Inflammatory macrophage (primary cell): Measurements from ENCODE around the gene PAWR.
"Not testable (repeated sequence)": the region's sequence is repeated elsewhere in the genome, so short reads cannot be mapped to it uniquely, and the experiment has no call there.

Experiments used
- DNase-seq, 2 donors: peaks; one replicate each; pipeline ENCODE4 v3.0.0-alpha.2; 2020 to 2022

Gene PAWR

DNA sequence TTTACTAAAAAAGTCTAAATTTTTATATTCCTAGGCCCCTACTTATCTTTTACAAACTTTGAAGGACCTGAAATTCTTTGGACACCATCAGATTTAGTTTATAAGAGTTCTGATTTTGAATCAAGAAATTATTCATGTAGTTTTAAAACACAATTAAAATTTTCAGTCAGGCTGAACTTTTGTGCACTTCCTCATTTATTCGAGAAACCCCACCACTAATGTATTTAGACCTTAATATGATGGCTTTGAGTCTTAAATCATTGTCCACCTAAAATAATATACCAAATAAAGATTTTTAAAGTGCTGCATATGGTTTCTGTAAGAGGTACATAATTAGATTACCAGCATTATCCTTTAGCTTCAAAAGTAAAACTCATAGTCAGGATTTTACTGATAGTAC is 103.4 kb downstream of the PAWR start:
- DNase-seq, result no peak

GRCh38 chr12:79585147-79585546 is 105.6 kb downstream of the PAWR start:
- DNase-seq, result no peak

- no peak for DNase-seq
These were observed 116.9 kb downstream of the PAWR start for GRCh38 chr12:79573820-79574219.

DNA sequence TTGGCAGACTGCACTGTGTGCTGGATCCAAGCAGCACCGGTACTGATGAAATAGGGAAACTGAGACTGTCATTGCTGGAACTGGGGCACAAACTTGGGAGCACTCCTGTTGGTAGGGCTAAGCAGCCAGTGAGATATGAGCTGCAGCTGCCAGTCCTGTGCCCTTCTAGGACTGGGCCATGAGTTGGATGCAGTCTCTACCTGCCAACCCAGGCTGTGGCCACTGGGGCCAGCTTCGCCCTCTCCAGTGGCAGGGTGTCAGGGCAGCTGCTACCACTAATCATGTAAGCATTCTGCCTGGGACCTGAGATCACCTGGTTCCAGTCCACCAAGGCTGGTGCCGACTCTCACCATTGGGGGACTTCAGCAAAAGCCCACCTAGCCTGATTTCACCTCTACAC is 121.1 kb downstream of the PAWR start:
- no peak for DNase-seq

- no peak for DNase-seq
These were observed 123.6 kb downstream of the PAWR start for GRCh38 chr12:79567175-79567563.

- DNase-seq, result no peak
These were observed 124.2 kb downstream of the PAWR start for GRCh38 chr12:79566452-79567174.

GRCh38 chr12:79564727-79565350 is 125.9 kb downstream of the PAWR start:
- DNase-seq, result not testable (repeated sequence)

GRCh38 chr12:79563021-79563740 is 127.6 kb downstream of the PAWR start:
- no peak for DNase-seq

GRCh38 chr12:79561401-79562132 is 129.2 kb downstream of the PAWR start:
- DNase-seq, result no peak

DNA sequence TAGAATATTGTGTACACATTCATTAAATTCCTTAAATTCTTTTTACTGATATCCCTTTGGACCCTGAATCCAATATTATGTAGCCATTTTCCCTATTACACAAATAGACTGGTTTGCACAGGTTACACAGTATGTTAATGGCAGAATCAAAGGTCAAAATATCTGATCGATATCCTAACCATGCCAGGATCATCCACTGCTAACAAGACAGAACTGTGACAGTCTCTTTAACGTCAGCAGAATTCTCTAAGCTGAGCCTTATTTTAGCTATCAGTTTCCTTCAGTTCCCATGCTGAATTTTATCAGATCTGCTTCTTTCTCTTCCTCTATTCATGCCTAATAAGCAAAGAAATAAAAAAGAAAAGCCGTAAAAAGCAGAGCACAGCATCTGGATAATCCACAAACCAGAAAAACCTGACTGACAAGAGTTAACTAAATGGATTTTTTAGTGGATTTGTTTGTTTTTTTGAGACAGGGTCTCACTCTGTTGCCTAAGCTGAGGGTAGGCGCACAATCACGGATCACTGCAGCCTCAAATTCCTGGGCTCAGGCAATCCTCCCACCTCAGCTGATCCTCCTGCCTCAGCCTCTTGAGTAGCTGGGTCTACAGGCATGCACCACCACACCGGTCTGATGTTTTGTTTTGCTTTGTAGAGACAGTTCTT is 130.4 kb downstream of the PAWR start:
- no peak for DNase-seq

- DNase-seq, result no peak
These were observed 131.2 kb downstream of the PAWR start for GRCh38 chr12:79559591-79559990.

GRCh38 chr12:79558924-79559469 is 131.8 kb downstream of the PAWR start:
- no peak for DNase-seq

DNA sequence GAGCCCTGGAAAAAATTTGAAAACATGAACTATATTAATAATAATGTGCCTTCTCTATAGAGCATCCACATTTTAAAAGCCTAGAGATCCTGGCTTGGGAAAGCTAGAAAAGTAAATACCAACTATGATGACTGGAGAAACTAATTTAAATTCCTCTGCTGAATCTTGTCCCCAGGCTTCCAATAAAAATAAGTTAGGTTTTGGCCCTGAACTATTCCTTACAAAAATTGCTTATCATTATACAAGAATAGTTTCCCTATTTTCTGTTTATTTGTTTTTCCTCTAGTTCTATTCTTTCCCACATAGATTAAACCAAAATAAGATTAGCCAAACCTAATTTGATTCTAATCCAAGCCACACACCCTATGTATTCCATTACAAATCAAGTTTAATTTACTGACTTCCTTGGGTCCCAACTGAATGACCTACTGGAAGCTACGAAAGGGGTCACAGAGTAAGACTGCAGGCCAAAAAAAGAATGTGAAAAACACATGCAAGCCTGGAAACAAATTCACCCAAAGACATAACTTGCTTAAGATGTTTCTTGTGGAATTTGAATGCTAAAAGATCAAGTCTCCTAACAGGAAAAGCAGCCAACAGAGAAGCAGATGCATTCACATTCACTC is 133.0 kb downstream of the PAWR start:
- no peak for DNase-seq

DNA sequence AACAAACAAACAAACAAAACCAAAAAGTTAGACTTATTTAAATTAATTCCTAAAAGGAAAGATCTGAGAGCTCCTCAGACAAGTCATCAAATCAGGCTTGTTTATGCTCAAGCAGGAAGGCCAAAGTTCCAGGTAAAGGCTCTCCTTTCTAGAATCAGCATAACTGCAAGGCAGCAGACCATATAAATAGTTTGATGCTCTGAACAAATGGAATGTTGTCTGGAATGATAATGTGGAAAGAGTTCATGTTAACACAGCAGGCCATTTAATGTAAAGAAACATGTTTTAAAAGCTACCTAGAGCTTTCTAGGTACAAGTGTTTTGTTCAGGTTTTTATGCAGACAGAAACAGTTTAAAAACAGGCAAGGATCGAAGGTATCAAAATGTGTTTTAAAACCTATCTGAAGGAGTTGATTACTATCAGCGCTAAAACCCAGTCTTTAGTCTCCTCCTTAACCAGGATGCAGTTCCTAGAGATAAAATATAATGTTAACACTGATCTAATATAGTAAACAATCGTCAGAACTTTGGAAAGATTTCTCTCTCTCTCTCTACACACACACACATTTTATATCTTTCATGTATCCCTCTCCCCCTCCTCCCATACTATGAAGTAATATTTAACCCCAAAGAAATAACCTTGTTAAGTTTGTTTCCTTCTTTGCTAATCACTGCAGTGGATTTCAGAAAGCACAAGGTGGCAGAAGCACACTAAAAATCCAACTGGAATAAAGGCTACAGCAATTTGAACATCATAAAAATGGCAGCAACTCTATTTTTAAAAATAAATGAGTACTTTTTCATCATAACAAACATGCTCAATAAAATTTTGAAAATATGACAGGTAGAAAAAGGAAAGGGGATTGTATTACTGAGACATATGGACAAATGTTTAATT is 135.5 kb downstream of the PAWR start:
- DNase-seq, result peak; percentile 14 to 18

GRCh38 chr12:79553863-79554574 is 136.7 kb downstream of the PAWR start:
- DNase-seq, result no peak

DNA sequence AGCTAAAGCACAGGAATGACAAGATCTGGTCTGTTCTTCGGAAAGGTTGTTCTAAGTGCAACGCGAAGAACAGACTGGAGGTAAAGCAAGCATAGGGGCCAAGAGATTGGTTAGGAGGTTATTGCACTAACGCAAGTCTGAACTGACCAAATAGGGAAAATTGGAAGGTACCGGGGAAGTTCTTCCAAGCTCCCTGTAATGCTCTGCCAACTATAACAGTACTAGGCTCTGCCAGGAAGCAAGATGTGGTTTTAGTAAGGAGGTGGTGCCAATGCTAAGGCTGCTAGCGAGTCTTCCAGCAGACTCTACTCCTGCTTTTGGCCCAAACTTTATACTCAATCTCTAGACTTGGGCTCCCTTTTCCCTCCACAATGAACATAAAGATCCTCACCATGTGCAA is 138.6 kb downstream of the PAWR start:
- DNase-seq, result no peak

- DNase-seq, result no peak
These were observed 141.1 kb downstream of the PAWR start for GRCh38 chr12:79549531-79550271.

DNA sequence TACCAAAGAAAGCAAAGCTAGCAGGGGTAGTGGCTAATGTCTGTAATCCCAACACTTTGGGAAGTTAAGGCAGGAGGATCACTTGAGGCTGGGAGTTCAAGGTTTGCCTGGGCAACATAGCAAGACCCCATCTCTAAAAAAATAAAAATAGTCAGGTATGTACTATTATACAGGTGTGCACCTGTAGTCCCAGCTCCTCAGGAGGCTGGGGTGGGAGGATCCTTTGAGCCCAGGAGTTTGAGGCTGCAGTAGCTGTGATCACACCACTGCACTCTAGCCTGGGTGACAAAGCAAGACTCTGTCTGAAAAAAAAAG is 142.2 kb downstream of the PAWR start:
- no peak for DNase-seq
